HCT116 (cell line): ENCODE data around the gene ARMH1. TPM values are rescaled to one million over a fixed set of nuclear protein-coding genes. Genes with fewer than 3 reads are reported as not detected.

Source experiments
- ATAC-seq: fragments of 200-7000 bp; cut with Tn5 transposase; 2 replicates; pipeline ENCODE4 v1.9.1; 2020; ENCODE audit warnings: mild to moderate bottlenecking, moderate library complexity
- BruUV-seq: library from RNA; stranded (reverse); fragments of 400-500 nt; replicated peaks from 2 replicates; lab custom pipeline; 2021; lab: Mats Ljungman, UMichigan
- CTCF ChIA-PET: fragments of 300-600 bp; sonication (Branson Sonifier 250); formaldehyde crosslinking; loops from one replicate; lab custom pipeline; 2021; ENCODE audit warnings: antibody characterized with exemption; lab: Charles Lee
- POLR2A ChIA-PET: fragments of 300-600, 350-600 bp; sonication (Branson Sonifier 250); formaldehyde crosslinking; loops from one replicate; lab custom pipeline; 2021; ENCODE audit warnings: antibody characterized with exemption; lab: Charles Lee
- RAD21 ChIA-PET, 2 experiments: fragments of 300-600 bp; sonication (Branson Sonifier 250); formaldehyde crosslinking; loops; one replicate each; lab custom pipeline; 2023; ENCODE audit warnings: low total read pairs in 2 of 2; ENCODE audit not compliant: uncharacterized antibody in 2 of 2, unreplicated experiment in 2 of 2, low non-redundant PET in 1 of 2; lab: Charles Lee
- DNase-seq: peaks from one replicate; pipeline ENCODE4 v3.0.0-alpha.2; 2010; ENCODE audit warnings: low read depth, low spot score
- H2AFZ ChIP-seq: fragments of 200-600 bp; shearing (Covaris generic), sonication (generic); 2 replicates; pipeline ENCODE4 v1.6.1; 2017; ENCODE audit warnings: low read depth, mixed run types, mixed read lengths, antibody characterized with exemption, low read length; ENCODE audit not compliant: poor library complexity, severe bottlenecking
- H3K27ac ChIP-seq: 2 replicates; pipeline ENCODE4 v1.5.1; 2012; ENCODE audit warnings: low read depth, low read length
- H3K27me3 ChIP-seq: fragments of 200-600 bp; sonication (generic); 2 replicates; pipeline ENCODE4 v1.6.1; 2016; ENCODE audit warnings: mixed run types, low read length, mixed read lengths; ENCODE audit not compliant: insufficient read depth
- H3K36me3 ChIP-seq, 2 experiments: fragments of 200-500 bp in 1 of 2; fragments of 200-600 bp in 1 of 2; sonication (Bioruptor generic) in 1 of 2; sonication (generic) in 1 of 2; 2 replicates each; pipeline versions ENCODE4 v1.5.1 to v1.6.1; 2014 to 2016; ENCODE audit warnings: low read length in 2 of 2, inconsistent platforms in 1 of 2, mixed read lengths in 1 of 2, mixed run types in 1 of 2; ENCODE audit not compliant: insufficient read depth in 2 of 2, control insufficient read depth in 1 of 2
- H3K4me1 ChIP-seq, 2 experiments: fragments of 200-600 bp in 1 of 2; sonication (generic) in 1 of 2; 2 replicates each; pipeline versions ENCODE4 v1.5.1 to v1.6.1; 2012 to 2017; ENCODE audit warnings: low read length in 2 of 2, inconsistent platforms in 1 of 2, mild to moderate bottlenecking in 1 of 2, mixed read lengths in 1 of 2, mixed run types in 1 of 2, moderate library complexity in 1 of 2; ENCODE audit not compliant: insufficient read depth in 2 of 2, control insufficient read depth in 1 of 2
- H3K4me2 ChIP-seq: fragments of 200-600 bp; sonication (generic); 2 replicates; pipeline ENCODE4 v1.6.1; 2017; ENCODE audit warnings: mixed run types, low read length, mixed read lengths
- H3K4me3 ChIP-seq, 2 experiments: fragments of 200-600 bp in 1 of 2; sonication (generic) in 1 of 2; replicated peaks in 1 of 2; 2 replicates each; pipeline ENCODE4 v1.5.1; 2011 to 2016; ENCODE audit warnings: low read length in 2 of 2, control low read depth in 1 of 2, low read depth in 1 of 2, mild to moderate bottlenecking in 1 of 2, mixed read lengths in 1 of 2, mixed run types in 1 of 2
- H3K79me2 ChIP-seq: fragments of 200-600 bp; sonication (generic); 2 replicates; pipeline ENCODE4 v1.6.1; 2017; ENCODE audit warnings: mild to moderate bottlenecking, mixed run types, low read length, moderate library complexity, mixed read lengths; ENCODE audit not compliant: insufficient read depth
- H3K9ac ChIP-seq: fragments of 200-600 bp; sonication (generic); 2 replicates; pipeline ENCODE4 v1.6.1; 2016; ENCODE audit warnings: low read length, mixed read lengths
- H3K9me2 ChIP-seq: fragments of 200-600 bp; sonication (generic), shearing (Covaris generic); 2 replicates; pipeline ENCODE4 v1.6.1; 2017; ENCODE audit warnings: mixed run types, mild to moderate bottlenecking, moderate library complexity; ENCODE audit not compliant: insufficient read depth
- H3K9me3 ChIP-seq, 2 experiments: fragments of 200-500 bp in 1 of 2; fragments of 200-600 bp in 1 of 2; sonication (Bioruptor generic) in 1 of 2; sonication (generic) in 1 of 2; 2 replicates each; pipeline ENCODE4 v1.6.1; 2014 to 2017; ENCODE audit warnings: low read length in 2 of 2, mixed read lengths in 2 of 2, inconsistent platforms in 1 of 2, low read depth in 1 of 2, mild to moderate bottlenecking in 1 of 2, mixed run types in 1 of 2, moderate library complexity in 1 of 2; ENCODE audit not compliant: control insufficient read depth in 1 of 2, insufficient read depth in 1 of 2
- H4K20me1 ChIP-seq: fragments of 200-600 bp; sonication (generic), shearing (Covaris generic); 2 replicates; pipeline ENCODE4 v1.6.1; 2017; ENCODE audit warnings: mixed run types, mild to moderate bottlenecking, moderate library complexity; ENCODE audit not compliant: insufficient read depth
- EGR1 ChIP-seq: IDR thresholded peaks from 2 replicates; pipeline ENCODE4 v1.6.1; 2012; ENCODE audit warnings: low read depth
- FOSL1 ChIP-seq: IDR thresholded peaks from 2 replicates; pipeline ENCODE4 v1.6.1; 2012; ENCODE audit warnings: low read depth
- JUND ChIP-seq: IDR thresholded peaks from 2 replicates; pipeline ENCODE4 v1.6.1; 2012
- POLR2AphosphoS5 ChIP-seq: IDR thresholded peaks from 2 replicates; pipeline ENCODE4 v1.6.1; 2011; ENCODE audit warnings: mild to moderate bottlenecking, low read depth, low read length, moderate library complexity
- SRF ChIP-seq: IDR thresholded peaks from 2 replicates; pipeline ENCODE4 v1.6.1; 2012; ENCODE audit warnings: low read depth
- YY1 ChIP-seq: IDR thresholded peaks from 2 replicates; pipeline ENCODE4 v1.6.1; 2011; ENCODE audit warnings: low read length, low read depth, moderate library complexity, mild to moderate bottlenecking; ENCODE audit not compliant: insufficient replicate concordance; ENCODE audit errors: extremely low read depth
- ZBTB33 ChIP-seq: IDR thresholded peaks from 2 replicates; pipeline ENCODE4 v1.6.1; 2011; ENCODE audit warnings: mild to moderate bottlenecking, low read length, moderate library complexity; ENCODE audit not compliant: insufficient replicate concordance; ENCODE audit errors: extremely low read depth
- intact Hi-C: fragments of 100-400 bp; cut with micrococcal nuclease; formaldehyde crosslinking; loops from 2 replicates; pipeline ENCODE4 v1.10.0; 2022
- total RNA-seq: library from RNA; stranded (reverse); gene quantifications from one replicate; pipeline ENCODE4 v1.2.1, GENCODE V29; 2021; ENCODE audit not compliant: unreplicated experiment
- TF ChIP-seq, protein P1 (sequence below): IDR thresholded peaks from 2 replicates; pipeline ENCODE4 v1.6.1; 2012

Gene ARMH1
- total RNA-seq, 1 experiment from 2014 or later = 3.2 TPM

- POLR2A ChIA-PET = interaction anchor here (1.2 kb wide), 1 partner anchor 67 kb away, joined by 4 read pairs; no protein-coding TSS in a partner anchor
- CTCF ChIA-PET = interaction anchor here (1.6 kb wide), 1 partner anchor 20 kb away, joined by 9 read pairs; the partner anchor contains the start of genes ARMH1 and TMEM53
- Histone ChIP-seq H3K9me3 (no peaks in the 10 kb centered on the region), H3K4me1 (no peaks in the 10 kb centered on the region), H3K36me3 (peaks cover 12 to 14% of the 10 kb centered on the region in 2 experiments; a peak in 3 of 4 replicates), H3K27ac (no peak overlapping the region), H3K79me2 (no peaks in the 10 kb centered on the region), H3K4me2 (no peak overlapping the region), H3K27me3 (no peaks in the 10 kb centered on the region), H3K9ac (no peak overlapping the region), H3K4me3 (no peak overlapping the region), H3K9me2 (no peaks in the 10 kb centered on the region), H2AFZ (no peak overlapping the region), H4K20me1 (no peaks in the 10 kb centered on the region)
- intact Hi-C loops = loop anchor here (10.0 kb wide), 1 partner anchor 550 kb away; no protein-coding TSS in a partner anchor
- DNase-seq (no peak), ATAC-seq (no peak)
- BruUV-seq = no TSS peak
- TF ChIP-seq, protein P1, sequence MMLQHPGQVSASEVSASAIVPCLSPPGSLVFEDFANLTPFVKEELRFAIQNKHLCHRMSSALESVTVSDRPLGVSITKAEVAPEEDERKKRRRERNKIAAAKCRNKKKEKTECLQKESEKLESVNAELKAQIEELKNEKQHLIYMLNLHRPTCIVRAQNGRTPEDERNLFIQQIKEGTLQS = no peak
- TF ChIP-seq FOSL1 (no peak), YY1 (no peak), SRF (no peak), JUND (no peak), EGR1 (no peak), ZBTB33 (no peak), POLR2AphosphoS5 (no peak)
- RAD21 ChIA-PET = no interaction called here
These were observed 19.8 kb upstream of the ARMH1 start for GRCh38 chr1:44654621-44655187.
